Endothelial cell of umbilical vein (primary cell): ENCODE data around the gene S100A14. TPM values are rescaled to one million over a fixed set of nuclear protein-coding genes. Genes with fewer than 3 reads are reported as not detected.

ENCODE experiments used
- BruUV-seq: library from RNA; stranded (reverse); fragments of 400-500 nt; replicated peaks from 2 replicates; lab custom pipeline; 2021; lab: Mats Ljungman, UMichigan
- CTCF ChIA-PET: fragments of 300-600, 350-600 bp; sonication (Branson Sonifier 250); formaldehyde crosslinking; loops from one replicate; lab custom pipeline; 2021; ENCODE audit warnings: antibody characterized with exemption, inconsistent platforms; lab: Charles Lee
- POLR2A ChIA-PET: fragments of 300-600, 350-600 bp; sonication (Branson Sonifier 250); formaldehyde crosslinking; loops from one replicate; lab custom pipeline; 2021; ENCODE audit warnings: antibody characterized with exemption, inconsistent platforms; lab: Charles Lee
- DNase-seq: peaks from one replicate; pipeline ENCODE4 v3.0.0-alpha.2; 2011; ENCODE audit warnings: low read depth, low spot score
- FAIRE-seq: peaks from 2 replicates; lab custom pipeline; 2011; peaks lifted over from hg19 to GRCh38; lab: Jason Lieb, UNC
- H2AFZ ChIP-seq: 2 replicates; pipeline ENCODE4 v1.6.0; 2012; ENCODE audit warnings: low read depth, low read length, control low read depth, inconsistent platforms
- H3K27ac ChIP-seq: 2 replicates; pipeline ENCODE4 v1.5.1; 2011; ENCODE audit warnings: low read depth, mild to moderate bottlenecking, control low read depth, low read length, moderate library complexity; ENCODE audit not compliant: insufficient read depth
- H3K27me3 ChIP-seq, 2 experiments: 2 replicates each; pipeline versions ENCODE4 v1.6.0 to v1.6.1; 2011; ENCODE audit warnings: low read length in 2 of 2, mixed read lengths in 1 of 2; ENCODE audit not compliant: control insufficient read depth in 2 of 2, insufficient read depth in 2 of 2
- H3K36me3 ChIP-seq, 2 experiments: 2 replicates in 1 of 2; 3 replicates in 1 of 2; pipeline ENCODE4 v1.5.1; 2011; ENCODE audit warnings: low read length in 2 of 2, mild to moderate bottlenecking in 1 of 2, moderate library complexity in 1 of 2; ENCODE audit not compliant: control insufficient read depth in 2 of 2, insufficient read depth in 2 of 2; ENCODE audit errors: extremely low read depth in 1 of 2
- H3K4me1 ChIP-seq: 3 replicates; pipeline ENCODE4 v1.5.1; 2011; ENCODE audit warnings: mild to moderate bottlenecking, low read length; ENCODE audit not compliant: control insufficient read depth, insufficient read depth; ENCODE audit errors: extremely low read depth
- H3K4me2 ChIP-seq: 2 replicates; pipeline ENCODE4 v1.6.1; 2011; ENCODE audit warnings: low read length, control low read depth, mixed read lengths; ENCODE audit not compliant: insufficient read depth
- H3K4me3 ChIP-seq, 3 experiments: fragments of 200-600 bp in 1 of 3; sonication (generic), shearing (Covaris generic) in 1 of 3; replicated peaks in 1 of 3; 2 replicates each; pipeline ENCODE4 v1.5.1; 2011 to 2016; ENCODE audit warnings: control low read depth in 3 of 3, low read length in 3 of 3, mild to moderate bottlenecking in 2 of 3, inconsistent platforms in 1 of 3, low read depth in 1 of 3, moderate library complexity in 1 of 3; ENCODE audit not compliant: insufficient read depth in 1 of 3
- H3K79me2 ChIP-seq: 2 replicates; pipeline ENCODE4 v1.6.0; 2012; ENCODE audit warnings: low read length, inconsistent platforms; ENCODE audit not compliant: control insufficient read depth, insufficient read depth
- H3K9ac ChIP-seq: replicated peaks from 2 replicates; pipeline ENCODE3; 2011; ENCODE audit warnings: low read length, control low read depth; ENCODE audit not compliant: insufficient read depth; ENCODE audit errors: extremely low read depth
- H3K9me1 ChIP-seq: replicated peaks from 3 replicates; pipeline ENCODE4 v1.6.0; 2011; ENCODE audit warnings: mild to moderate bottlenecking, low read length; ENCODE audit not compliant: control insufficient read depth, insufficient read depth; ENCODE audit errors: extremely low read depth
- H3K9me3 ChIP-seq: replicated peaks from 2 replicates; pipeline ENCODE4 v1.5.1; 2012; ENCODE audit warnings: low read length, inconsistent platforms; ENCODE audit not compliant: control insufficient read depth, insufficient read depth
- H4K20me1 ChIP-seq: replicated peaks from 2 replicates; pipeline ENCODE3; 2011; ENCODE audit warnings: mild to moderate bottlenecking, low read length; ENCODE audit not compliant: control insufficient read depth, insufficient read depth; ENCODE audit errors: extremely low read depth
- CTCF ChIP-seq, 2 donors: IDR thresholded peaks; 1 replicate in 1 of 2; 2 replicates in 1 of 2; pipeline ENCODE4 v1.5.1; 2011; ENCODE audit warnings: low read length in 2 of 2, mild to moderate bottlenecking in 2 of 2, moderate library complexity in 2 of 2, control low read depth in 1 of 2, inconsistent platforms in 1 of 2, low read depth in 1 of 2; ENCODE audit not compliant: insufficient read depth in 1 of 2; ENCODE audit errors: extremely low read depth in 1 of 2
- EZH2 ChIP-seq: IDR thresholded peaks from 2 replicates; pipeline ENCODE4 v1.6.1; 2012; ENCODE audit warnings: borderline replicate concordance, low read depth, mild to moderate bottlenecking, moderate library complexity, low read length, inconsistent platforms; ENCODE audit not compliant: severe bottlenecking
- FOS ChIP-seq: IDR thresholded peaks from 2 replicates; pipeline ENCODE4 v1.6.1; 2011; ENCODE audit warnings: mild to moderate bottlenecking, low read length, moderate library complexity, borderline replicate concordance; ENCODE audit not compliant: insufficient read depth
- GATA2 ChIP-seq: IDR thresholded peaks from 2 replicates; pipeline ENCODE4 v1.7.0; 2011; ENCODE audit warnings: low read depth, mild to moderate bottlenecking, moderate library complexity, mixed read lengths, low read length; ENCODE audit not compliant: insufficient read length, insufficient read depth
- JUN ChIP-seq: IDR thresholded peaks from 2 replicates; pipeline ENCODE4 v1.6.1; 2011; ENCODE audit warnings: borderline replicate concordance, low read depth; ENCODE audit not compliant: insufficient read length, insufficient read depth
- MAX ChIP-seq: IDR thresholded peaks from 2 replicates; pipeline ENCODE4 v1.6.1; 2011; ENCODE audit not compliant: insufficient read depth, insufficient read length
- MYC ChIP-seq: IDR thresholded peaks from one replicate; pipeline ENCODE4 v1.6.1; 2011; ENCODE audit warnings: mild to moderate bottlenecking, low read depth, low read length
- POLR2A ChIP-seq: IDR thresholded peaks from 2 replicates; pipeline ENCODE4 v1.6.1; 2012; ENCODE audit warnings: low read depth, mild to moderate bottlenecking, control low read depth, low read length
- POLR2AphosphoS5 ChIP-seq: IDR thresholded peaks from 2 replicates; pipeline ENCODE4 v1.6.1; 2012; ENCODE audit warnings: low read depth, mild to moderate bottlenecking, control low read depth, low read length, moderate library complexity; ENCODE audit not compliant: insufficient read depth
- dilution Hi-C: fragments of 300-500 bp; cut with MboI; formaldehyde crosslinking; loops from one replicate; pipeline ENCODE4 v1.15.0; 2019; ENCODE audit warnings: low sequenced_read_pairs; ENCODE audit not compliant: extremely low pct_ligation_motif_present
- intact Hi-C: fragments of 100-400 bp; cut with micrococcal nuclease; formaldehyde crosslinking; loops from one replicate; pipeline ENCODE4 v1.10.0; 2022
- polyA plus RNA-seq, 4 experiments: library from polyadenylated mRNA; depleted of rRNA in 3 of 4; stranded (reverse) in 3 of 4; unstranded in 1 of 4; fragments of >200 nt; gene quantifications; 2 replicates each; pipeline versions ENCODE4 v1.2.1 to v1.2.3, GENCODE V29; 2011 to 2012; ENCODE audit warnings: missing spikeins in 1 of 4
- total RNA-seq: library from RNA; stranded (reverse); gene quantifications from 2 replicates; pipeline ENCODE4 v1.2.3, GENCODE V29; 2021

Gene S100A14
- total and polyA plus RNA-seq, 2 donors (not counting 3 experiments of a cell fraction or from before 2014, with no cell fraction given) = 0.10 TPM; not detected in 1

GRCh38 chr1:153614189-153614900 is 1.8 kb downstream of the S100A14 start:
- POLR2A ChIA-PET = interaction anchor here (1.1 to 2.6 kb wide), 2 partner anchors 12 to 20 kb away, joined by 3 to 12 read pairs; partner anchors contain the start of gene CHTOP
- no peak overlapping the region for H3K27ac ChIP-seq
- peaks cover 18% of the 10 kb centered on the region for H3K4me1 ChIP-seq
- H3K9ac ChIP-seq = no peak overlapping the region
- H3K9me3 ChIP-seq = no peaks in the 10 kb centered on the region
- FAIRE-seq (no peak), DNase-seq (no peak)
- H2AFZ ChIP-seq = no peak overlapping the region
- TF ChIP-seq POLR2A (no peak), FOS (no peak), GATA2 (no peak), JUN (no peak), EZH2 (no peak), CTCF (IDR thresholded peaks at IDR 0.05; ENCODE audit: extremely low read depth in 1 of 2, insufficient read depth in 1 of 2, low read depth in 1 of 2, low read length in 2 of 2) (no peak), MYC (no peak), MAX (no peak), POLR2AphosphoS5 (no peak)
- no peak overlapping the region for H3K4me2 ChIP-seq
- intact Hi-C loops = no loop called here
- no peaks in the 10 kb centered on the region for H4K20me1 ChIP-seq
- no TSS peak for BruUV-seq
- CTCF ChIA-PET = interaction anchor here (1.0 to 6.0 kb wide), 7 partner anchors 13 to 104 kb away, joined by 3 to 121 read pairs (median 11); partner anchors contain the start of genes S100A1 and S100A13
- H3K9me1 ChIP-seq = no peaks in the 10 kb centered on the region
- dilution Hi-C loops = no loop called here
- no peak overlapping the region for H3K4me3 ChIP-seq
- peaks cover 22% of the 10 kb centered on the region for H3K79me2 ChIP-seq
- H3K36me3 ChIP-seq = peaks cover 0 to 6% of the 10 kb centered on the region in 2 experiments
- H3K27me3 ChIP-seq = no peaks in the 10 kb centered on the region
